GM15510 (cell line): ENCODE results near the gene WASF2.

Source experiments
- POLR2A ChIP-seq: IDR thresholded peaks from 3 replicates; pipeline ENCODE4 v1.6.1; 2011; ENCODE audit warnings: borderline replicate concordance; ENCODE audit not compliant: insufficient read length; ENCODE audit errors: extremely low read depth

WASF2 gene

GRCh38 chr1:27372808-27373690 lies 116.9 kb downstream of the WASF2 start:
- TF ChIP-seq POLR2A, result no peak

- no peak for TF ChIP-seq POLR2A
Observed at GRCh38 chr1:27372022-27372807, 117.8 kb downstream of the WASF2 start.

- no peak for TF ChIP-seq POLR2A
Observed at GRCh38 chr1:27368869-27369582, 120.9 kb downstream of the WASF2 start.

- TF ChIP-seq POLR2A, result no peak
Observed at GRCh38 chr1:27367160-27367650, 122.8 kb downstream of the WASF2 start.

- TF ChIP-seq POLR2A, result no peak
Observed at GRCh38 chr1:27366411-27367159, 123.4 kb downstream of the WASF2 start, which contains the start of gene MAP3K6. Gene MAP3K6 (minus strand): TSS chr1:27366961. CDS start chr1:27366597, 364 bp downstream.

GRCh38 chr1:27366113-27366410 lies 123.9 kb downstream of the WASF2 start:
- TF ChIP-seq POLR2A, result no peak

- TF ChIP-seq POLR2A, result peak; percentile 44
Observed at GRCh38 chr1:27365372-27366112, 124.4 kb downstream of the WASF2 start.

GRCh38 chr1:27364696-27365371 lies 125.1 kb downstream of the WASF2 start:
- no peak for TF ChIP-seq POLR2A

GRCh38 chr1:27363766-27364695 lies 125.9 kb downstream of the WASF2 start:
- TF ChIP-seq POLR2A, result no peak

GRCh38 chr1:27361553-27361952 lies 128.4 kb downstream of the WASF2 start:
- no peak for TF ChIP-seq POLR2A

- TF ChIP-seq POLR2A, result no peak
Observed at GRCh38 chr1:27361044-27361402, 128.9 kb downstream of the WASF2 start.
